Islet precursor cell (in vitro differentiated cells): ENCODE measurements around the gene NOTUM.

Experiments used
- DNase-seq: peaks from one replicate; pipeline ENCODE4 v3.0.0-alpha.2; 2018

NOTUM gene

DNA sequence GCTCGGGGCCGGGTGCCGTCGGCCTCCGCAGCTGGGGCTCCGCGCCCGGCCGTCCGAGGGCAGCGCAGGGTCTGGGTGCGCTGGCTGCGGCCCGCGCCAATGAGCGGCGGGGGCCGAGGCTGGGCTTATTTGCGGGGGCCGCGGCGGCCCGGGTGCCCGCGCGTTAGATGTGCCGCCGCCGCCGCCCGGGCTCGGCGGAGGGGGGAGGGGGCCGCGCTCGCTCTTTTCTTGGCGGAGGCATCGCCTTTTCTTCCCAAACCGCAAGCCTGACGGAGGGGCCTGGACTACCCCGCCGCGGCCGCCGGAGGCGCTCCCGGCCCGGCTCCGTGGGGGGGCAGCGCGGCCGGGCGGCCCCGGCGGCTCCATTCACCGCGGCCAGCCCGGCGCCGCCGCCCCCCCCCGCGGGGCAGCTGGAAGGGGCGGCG is at the start of gene NOTUM:
TSS of gene NOTUM (minus strand) at position 101 of the 425 bp plus-strand sequence. CDS start 278 bp downstream, outside the sequence.
- peak; percentile 83 for DNase-seq

DNA sequence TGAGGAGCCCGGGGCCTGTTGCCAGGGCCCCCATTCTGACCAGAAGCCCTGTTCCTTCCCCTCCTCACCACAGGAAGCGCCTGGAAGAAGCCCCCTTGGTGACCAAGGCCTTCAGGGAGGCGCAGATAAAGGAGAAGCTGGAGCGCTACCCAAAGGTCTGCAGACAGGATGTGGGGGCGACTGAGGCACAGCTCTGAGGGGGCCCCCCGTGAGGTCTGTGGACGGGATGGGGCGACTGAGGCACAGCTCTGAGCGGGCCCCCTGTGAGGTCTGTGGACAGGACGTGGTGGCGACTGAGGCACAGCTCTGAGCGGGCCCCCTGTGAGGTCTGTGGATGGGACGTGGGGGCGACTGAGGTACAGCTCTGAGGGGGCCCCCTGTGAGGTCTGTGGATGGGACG is 48.4 kb upstream of the NOTUM start:
- DNase-seq: no peak

DNA sequence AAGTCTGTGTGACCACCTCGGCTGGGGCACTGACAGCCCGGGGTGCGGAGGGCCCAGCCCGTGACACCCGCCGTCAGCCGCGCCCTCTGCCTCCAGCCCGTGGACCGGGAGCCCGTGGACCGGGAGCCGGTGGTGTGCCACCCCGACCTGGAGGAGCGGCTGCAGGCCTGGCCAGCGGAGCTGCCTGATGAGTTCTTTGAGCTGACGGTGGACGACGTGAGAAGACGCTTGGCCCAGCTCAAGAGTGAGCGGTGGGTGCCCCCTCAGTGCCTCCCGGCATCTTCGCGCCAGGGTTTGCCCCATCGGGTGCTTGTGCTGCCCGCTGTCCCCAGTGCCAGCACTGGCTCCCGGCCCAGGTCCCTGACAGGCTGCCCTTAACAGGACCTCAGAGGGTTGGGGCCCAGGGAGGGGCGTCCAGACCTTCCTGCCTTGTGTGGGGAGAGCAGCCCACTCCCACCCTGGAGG is 48.0 kb upstream of the NOTUM start:
- DNase-seq: no peak

- no peak for DNase-seq
These were observed 47.4 kb upstream of the NOTUM start for GRCh38 chr17:82008258-82008940.

- no peak for DNase-seq
These were observed 46.7 kb upstream of the NOTUM start for GRCh38 chr17:82007495-82008257.

DNA sequence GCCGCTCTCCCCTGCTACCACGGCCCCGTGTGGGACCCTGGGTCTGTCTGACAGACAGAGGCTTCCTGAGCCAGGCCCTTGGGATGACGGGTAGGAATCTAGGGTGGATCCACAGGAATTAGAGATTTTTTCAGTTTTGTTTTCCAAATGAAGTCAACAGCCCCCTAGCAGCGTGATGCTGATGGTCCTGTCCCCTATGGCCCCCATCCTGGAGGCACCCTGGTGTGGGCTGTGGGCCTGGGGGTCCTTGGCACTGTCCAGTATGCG is 46.2 kb upstream of the NOTUM start:
- DNase-seq: no peak

- DNase-seq: no peak
These were observed 45.7 kb upstream of the NOTUM start for GRCh38 chr17:82006468-82007227.

GRCh38 chr17:82005701-82006348 is 44.8 kb upstream of the NOTUM start:
- no peak for DNase-seq

GRCh38 chr17:82004517-82005455 is 43.8 kb upstream of the NOTUM start:
- no peak for DNase-seq

GRCh38 chr17:82003411-82004381 is 42.7 kb upstream of the NOTUM start:
- peak; percentile 99 for DNase-seq

GRCh38 chr17:82001571-82002056 is 40.6 kb upstream of the NOTUM start:
- DNase-seq: no peak

GRCh38 chr17:82000803-82001570 is 40.0 kb upstream of the NOTUM start:
- DNase-seq: no peak

GRCh38 chr17:81999976-82000802 is 39.2 kb upstream of the NOTUM start:
- no peak for DNase-seq

DNA sequence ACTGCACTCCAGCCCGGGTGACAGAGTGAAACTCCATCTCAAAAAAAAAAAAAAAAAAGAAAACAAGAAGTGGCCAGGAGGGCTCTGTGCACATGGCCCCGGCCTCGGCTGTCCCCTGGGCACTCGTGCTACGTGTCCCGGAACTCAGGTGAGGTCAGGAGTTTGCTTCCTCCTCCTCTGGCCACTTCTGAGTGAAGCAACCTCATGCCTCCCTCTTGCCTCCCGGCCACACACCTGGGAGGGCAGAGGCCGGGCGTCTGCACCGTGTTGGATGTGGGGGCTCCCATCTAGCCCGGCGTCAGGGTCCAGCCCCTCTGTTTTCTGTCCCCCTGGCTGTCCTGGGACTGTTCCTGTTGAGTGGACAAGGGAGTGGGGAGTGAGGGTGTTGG is 38.6 kb upstream of the NOTUM start:
- no peak for DNase-seq

DNA sequence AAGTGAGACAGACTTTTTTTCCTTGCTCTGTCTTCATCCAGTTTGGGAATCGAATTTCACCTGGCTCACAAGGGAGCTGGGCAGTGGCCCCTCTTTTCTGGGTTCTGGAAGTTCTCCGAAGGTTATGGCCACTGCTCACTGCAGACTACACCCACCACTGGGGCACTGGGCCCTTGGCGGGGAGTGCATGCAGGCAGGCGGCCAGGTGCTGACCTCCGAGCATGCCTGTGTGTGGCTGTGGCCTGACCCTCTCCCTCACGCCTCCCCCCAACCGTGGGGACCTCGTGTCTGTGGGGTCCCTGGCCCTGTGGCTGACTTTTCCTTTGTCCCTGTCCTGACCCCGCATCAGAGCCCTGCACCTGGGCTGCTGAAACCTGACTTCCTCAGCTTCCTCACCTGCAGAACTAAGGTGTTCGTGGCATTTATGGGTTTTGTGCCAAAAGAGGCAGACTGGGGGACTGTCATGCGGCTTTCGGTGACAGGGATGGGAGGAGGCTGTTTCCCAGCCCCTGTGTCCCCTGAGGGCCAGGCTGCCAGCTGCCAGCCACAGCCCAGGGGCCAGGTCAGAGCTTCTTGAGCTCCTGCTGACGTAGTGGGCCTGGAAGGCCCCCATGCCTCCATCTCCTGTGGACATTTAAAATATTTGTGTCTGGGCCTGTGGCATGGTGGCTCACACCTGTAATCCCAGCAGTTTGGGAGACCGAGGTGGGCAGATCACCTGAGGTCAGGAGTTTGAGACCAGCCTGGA is 37.9 kb upstream of the NOTUM start:
- no peak for DNase-seq

DNA sequence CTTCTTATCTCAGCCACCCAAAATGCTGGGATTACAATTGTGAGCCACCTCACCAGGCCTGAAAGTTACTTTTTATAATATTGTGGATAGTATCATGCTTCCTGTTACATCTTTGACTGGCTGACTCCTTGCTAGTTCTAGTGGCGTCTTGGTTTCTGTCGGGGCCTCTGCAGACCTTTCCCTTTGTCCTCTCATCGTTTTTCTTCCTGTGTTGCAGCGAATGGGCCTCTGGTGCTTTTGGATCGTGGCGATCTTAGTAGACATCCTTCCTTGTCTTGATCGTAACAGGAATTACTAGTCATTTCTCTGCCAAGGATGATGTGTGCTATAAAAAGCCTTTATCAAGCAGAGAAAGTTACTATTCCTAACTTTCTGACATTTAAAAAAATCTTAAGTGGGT is 37.2 kb upstream of the NOTUM start:
- no peak for DNase-seq

GRCh38 chr17:81996757-81997441 is 35.9 kb upstream of the NOTUM start:
- no peak for DNase-seq
